K562 (cell line): ENCODE data around the gene POU3F1. TPM values are rescaled to one million over a fixed set of nuclear protein-coding genes. Genes with fewer than 3 reads are reported as not detected.

Source experiments
- ATAC-seq: fragments of 200-7000 bp; cut with Tn5 transposase; 3 replicates; pipeline ENCODE4 v1.9.1; 2020; ENCODE audit warnings: moderate library complexity
- BruUV-seq: library from RNA; stranded (reverse); fragments of 400-500 nt; replicated peaks from 2 replicates; lab custom pipeline; 2021; lab: Mats Ljungman, UMichigan
- CTCF ChIA-PET: fragments of 300-600 bp; formaldehyde crosslinking; extraction: SDS; loops from one replicate; lab custom pipeline; 2021; ENCODE audit warnings: low intra/inter-chr PET ratio; lab: Yijun Ruan, JAX
- POLR2A ChIA-PET: fragments of 300-600, 350-650 bp; sonication (Branson Sonifier 250); formaldehyde crosslinking; extraction: SDS; loops from one replicate; lab custom pipeline; 2021; ENCODE audit warnings: antibody characterized with exemption, inconsistent platforms; lab: Yijun Ruan, JAX
- DNase-seq, 4 experiments: peaks; one replicate each; pipeline versions ENCODE4 v3.0.0 to v3.0.0-alpha.2; 2011 to 2018; ENCODE audit warnings: low spot score in 3 of 4, mixed read lengths in 3 of 4; ENCODE audit errors: extremely low read depth in 1 of 4
- FAIRE-seq: peaks from 2 replicates; lab custom pipeline; 2011; peaks lifted over from hg19 to GRCh38; lab: Jason Lieb, UNC
- H2AFZ ChIP-seq: 2 replicates; pipeline ENCODE4 v1.6.0; 2011; ENCODE audit warnings: low read depth, low read length, control low read depth, inconsistent platforms
- H3K27ac ChIP-seq: fragments of 200-600 bp; 3 replicates; pipeline ENCODE4 v1.8.0; 2011; ENCODE audit warnings: low read depth, mild to moderate bottlenecking, control low read depth, inconsistent platforms, low read length, moderate library complexity, mixed read lengths; ENCODE audit errors: extremely low read depth
- H3K27me3 ChIP-seq, 2 experiments: fragments of 300-600 bp in 1 of 2; 2 replicates in 1 of 2; 3 replicates in 1 of 2; pipeline versions ENCODE4 v1.6.0 to v1.8.0; 2011; ENCODE audit warnings: inconsistent platforms in 2 of 2, low read length in 2 of 2, mild to moderate bottlenecking in 1 of 2, mixed read lengths in 1 of 2, moderate library complexity in 1 of 2; ENCODE audit not compliant: control insufficient read depth in 2 of 2, insufficient read depth in 2 of 2
- H3K36me3 ChIP-seq: fragments of 300-600 bp; 3 replicates; pipeline ENCODE4 v1.8.0; 2011; ENCODE audit warnings: mild to moderate bottlenecking, low read length, inconsistent platforms; ENCODE audit not compliant: control insufficient read depth, insufficient read depth
- H3K4me1 ChIP-seq, 2 experiments: fragments of 200-600 bp in 1 of 2; replicated peaks in 1 of 2; 2 replicates in 1 of 2; 3 replicates in 1 of 2; pipeline versions ENCODE4 v1.5.1 to v1.8.0; 2011; ENCODE audit warnings: inconsistent platforms in 2 of 2, low read length in 2 of 2, mild to moderate bottlenecking in 1 of 2, mixed read lengths in 1 of 2, moderate library complexity in 1 of 2; ENCODE audit not compliant: control insufficient read depth in 2 of 2, insufficient read depth in 2 of 2
- H3K4me2 ChIP-seq: 2 replicates; pipeline ENCODE4 v1.6.1; 2011; ENCODE audit warnings: low read length, control low read depth, inconsistent platforms, mixed read lengths; ENCODE audit not compliant: insufficient read depth
- H3K4me3 ChIP-seq: fragments of 200-600 bp; sonication (generic), shearing (Covaris generic); 2 replicates; pipeline ENCODE4 v1.5.1; 2016; ENCODE audit warnings: control low read depth, inconsistent platforms
- H3K79me2 ChIP-seq: fragments of 200-600 bp; 3 replicates; pipeline ENCODE4 v1.8.0; 2011; ENCODE audit warnings: low read length, inconsistent platforms; ENCODE audit not compliant: control insufficient read depth, insufficient read depth
- H3K9ac ChIP-seq, 2 experiments: 2 replicates each; pipeline versions ENCODE4 v1.6.0 to v1.6.1; 2011; ENCODE audit warnings: low read depth in 2 of 2, low read length in 2 of 2, control low read depth in 1 of 2, inconsistent platforms in 1 of 2, mild to moderate bottlenecking in 1 of 2, mixed read lengths in 1 of 2; ENCODE audit not compliant: insufficient read depth in 1 of 2
- H3K9me1 ChIP-seq: one replicate; pipeline ENCODE4 v1.6.0; 2011; ENCODE audit warnings: inconsistent platforms, mild to moderate bottlenecking, low read length, moderate library complexity; ENCODE audit not compliant: control insufficient read depth, insufficient read depth
- H3K9me3 ChIP-seq: replicated peaks from 2 replicates; pipeline ENCODE4 v1.5.1; 2011; ENCODE audit warnings: low read depth, low read length, inconsistent platforms; ENCODE audit not compliant: control insufficient read depth, insufficient read depth
- H4K20me1 ChIP-seq: replicated peaks from 2 replicates; pipeline ENCODE4 v1.6.1; 2011; ENCODE audit warnings: low read length, inconsistent platforms, mixed read lengths; ENCODE audit not compliant: control insufficient read depth, insufficient read depth
- ARID1B ChIP-seq: fragments of 450-650 bp; IDR thresholded peaks from 2 replicates; pipeline ENCODE4 v1.6.1; 2016; ENCODE audit warnings: antibody characterized with exemption, mild to moderate bottlenecking, inconsistent platforms
- ILF3 ChIP-seq: fragments of 450-650 bp; IDR thresholded peaks from 2 replicates; pipeline ENCODE4 v1.6.1; 2018; ENCODE audit warnings: antibody characterized with exemption, mild to moderate bottlenecking, moderate library complexity, borderline replicate concordance
- MGA ChIP-seq: fragments of 450-650 bp; IDR thresholded peaks from 2 replicates; pipeline ENCODE4 v1.6.1; 2016; ENCODE audit warnings: mild to moderate bottlenecking, moderate library complexity
- NCOA6 ChIP-seq: fragments of 450-650 bp; IDR thresholded peaks from 2 replicates; pipeline ENCODE4 v1.6.1; 2017; ENCODE audit warnings: mild to moderate bottlenecking
- SPI1 ChIP-seq: IDR thresholded peaks from 2 replicates; pipeline ENCODE4 v1.6.1; 2011; ENCODE audit warnings: low read depth, low read length, control low read depth, borderline replicate concordance
- WGBS: fragments of 100-300 bp; shearing (Covaris generic); methylation state at CpG from one replicate; pipeline ENCODE4 v1.1.6; 2016; ENCODE audit warnings: low coverage, mixed read lengths; ENCODE audit not compliant: insufficient coverage; ENCODE audit errors: missing lambda C conversion rate; 5-methylcytosine and 5-hydroxymethylcytosine counted together
- in situ Hi-C: fragments of 300-500 bp; cut with MboI; formaldehyde crosslinking; loops from 4 replicates; pipeline ENCODE4 v1.15.0; 2018; ENCODE audit warnings: inconsistent platforms, mixed read lengths
- intact Hi-C: fragments of 100-400 bp; cut with micrococcal nuclease; formaldehyde crosslinking; loops from 2 replicates; pipeline ENCODE4 v1.14.2; 2022
- polyA plus RNA-seq, 8 experiments: library from polyadenylated mRNA; depleted of rRNA in 4 of 8; stranded (reverse) in 5 of 8; unstranded in 3 of 8; fragments of >200 nt; fragmentation: Nextera tagmentation in 2 of 8; fragmentation: Illumina TruSeq in 1 of 8; extraction: Ambion mirVana in 2 of 8; extraction: Trizol in 1 of 8; gene quantifications; 2 replicates each; pipeline versions ENCODE4 v1.2.1 to v1.2.3, GENCODE V29; 2011 to 2014; ENCODE audit warnings: inconsistent platforms in 1 of 8, missing spikeins in 1 of 8
- total RNA-seq, 7 experiments: library from RNA; depleted of rRNA in 6 of 7; stranded (reverse); fragments of >200 nt in 6 of 7; fragmentation: Illumina TruSeq in 2 of 7; extraction: Trizol in 2 of 7; gene quantifications; 2 replicates each; pipeline versions ENCODE4 v1.2.1 to v1.2.3, GENCODE V29; 2011 to 2021; ENCODE audit warnings: low replicate concordance in 1 of 7
- TF ChIP-seq, protein P1 (sequence below): sonication (generic); formaldehyde crosslinking; IDR thresholded peaks from 2 replicates; pipeline ENCODE4 v1.9.0; 2022; ENCODE audit warnings: mild to moderate bottlenecking, missing genetic modification reagents

Gene POU3F1
- total and polyA plus RNA-seq, 9 of the 15 experiments (the other 6 are each of a cell fraction or from before 2014, with no cell fraction given) = 0.09 TPM; not detected in 8

DNA sequence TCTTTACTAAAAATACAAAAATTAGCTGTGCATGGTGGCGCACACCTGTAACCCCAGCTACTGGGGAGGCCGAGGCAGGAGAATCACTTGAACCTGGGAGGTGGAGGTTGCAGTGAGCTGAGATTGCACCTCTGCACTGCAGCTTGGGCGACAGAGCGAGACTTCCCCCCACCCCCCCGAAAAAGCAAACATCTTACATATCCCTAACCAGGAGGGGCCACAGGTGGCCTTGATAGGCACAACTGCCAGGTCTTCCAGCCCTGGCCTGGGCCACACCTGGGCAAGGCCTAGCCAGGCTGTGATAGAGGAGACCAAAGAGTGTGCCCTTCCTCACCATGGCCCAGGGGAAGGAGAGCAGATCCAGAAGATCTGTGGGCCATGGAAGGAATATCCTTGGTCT, 28.6 kb upstream of the POU3F1 start:
- Histone ChIP-seq H3K4me3 (no peak overlapping the region), H4K20me1 (peaks cover 23% of the 10 kb centered on the region), H3K79me2 (no peaks in the 10 kb centered on the region), H3K4me1 (no peaks in the 10 kb centered on the region), H3K36me3 (no peaks in the 10 kb centered on the region), H3K27ac (no peak overlapping the region), H3K27me3 (peaks cover 8 to 32% of the 10 kb centered on the region in 2 experiments; a peak in 4 of 5 replicates), H3K4me2 (no peak overlapping the region), H3K9me3 (no peaks in the 10 kb centered on the region), H3K9me1 (no peaks in the 10 kb centered on the region), H2AFZ (no peak overlapping the region), H3K9ac (no peak overlapping the region)
- ChIA-PET POLR2A (no interaction called here), CTCF (no interaction called here)
- DNase-seq = no peak
- 1% methylated on average over 5 of the region's 5 CpGs for WGBS
- no peak for ATAC-seq
- BruUV-seq = no TSS peak
- in situ Hi-C loops (no loop called here), intact Hi-C loops (no loop called here)
- FAIRE-seq = no peak
- TF ChIP-seq ARID1B = no peak
- no peak for TF ChIP-seq MGA
- TF ChIP-seq NCOA6 = no peak
- no peak for TF ChIP-seq SPI1
- TF ChIP-seq ILF3 = no peak
- TF ChIP-seq, protein P1, sequence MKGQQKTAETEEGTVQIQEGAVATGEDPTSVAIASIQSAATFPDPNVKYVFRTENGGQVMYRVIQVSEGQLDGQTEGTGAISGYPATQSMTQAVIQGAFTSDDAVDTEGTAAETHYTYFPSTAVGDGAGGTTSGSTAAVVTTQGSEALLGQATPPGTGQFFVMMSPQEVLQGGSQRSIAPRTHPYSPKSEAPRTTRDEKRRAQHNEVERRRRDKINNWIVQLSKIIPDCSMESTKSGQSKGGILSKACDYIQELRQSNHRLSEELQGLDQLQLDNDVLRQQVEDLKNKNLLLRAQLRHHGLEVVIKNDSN (CRISPR knock-in tag) = no peak
